ENCODE measurements around the gene FGF14. TPM values are rescaled to one million over a fixed set of nuclear protein-coding genes. Genes with fewer than 3 reads are reported as not detected.

Gene FGF14
- total RNA-seq, 1 donor from 2014 or later = not detected

- no peak overlapping the region for H3K4me3 ChIP-seq
- H3K4me1 ChIP-seq = no peaks in the 10 kb centered on the region
- H3K27ac ChIP-seq = no peak overlapping the region
- H3K9me3 ChIP-seq = no peaks in the 10 kb centered on the region
- no peaks in the 10 kb centered on the region for H3K36me3 ChIP-seq
- H3K27me3 ChIP-seq = no peaks in the 10 kb centered on the region
- intact Hi-C loops (cut with DNase I) = no loop called here
- no peak for DNase-seq (ENCODE audit: low spot score in 2 of 2)
- TF ChIP-seq CTCF (IDR thresholded peaks at IDR 0.05) = no peak
These were observed 646.5 kb downstream of the FGF14 start for GRCh38 chr13:101755228-101755887.

- no peak for TF ChIP-seq CTCF (IDR thresholded peaks at IDR 0.05)
- no peak overlapping the region for H3K27ac ChIP-seq
- intact Hi-C loops (cut with DNase I) = no loop called here
These were observed 649.4 kb downstream of the FGF14 start for GRCh38 chr13:101752432-101752831.

GRCh38 chr13:101751488-101751887, 650.4 kb downstream of the FGF14 start:
- no peaks in the 10 kb centered on the region for H3K36me3 ChIP-seq
- no peak for TF ChIP-seq CTCF (IDR thresholded peaks at IDR 0.05)

More at GRCh38 chr13:101752432-101752831, 649.4 kb downstream of the FGF14 start:
- Histone ChIP-seq H3K9me3 (no peaks in the 10 kb centered on the region), H3K27me3 (no peaks in the 10 kb centered on the region), H3K36me3 (no peaks in the 10 kb centered on the region), H3K4me3 (no peak overlapping the region), H3K4me1 (no peaks in the 10 kb centered on the region)
- no peak for DNase-seq (ENCODE audit: low spot score in 2 of 2)

GRCh38 chr13:101749584-101749983, 652.3 kb downstream of the FGF14 start:
- H3K27ac ChIP-seq = no peak overlapping the region
- intact Hi-C loops (cut with DNase I) = no loop called here
- H3K9me3 ChIP-seq = no peaks in the 10 kb centered on the region
- no peaks in the 10 kb centered on the region for H3K4me1 ChIP-seq
- no peaks in the 10 kb centered on the region for H3K36me3 ChIP-seq
- DNase-seq (ENCODE audit: low spot score in 2 of 2) = no peak
- no peak for TF ChIP-seq CTCF (IDR thresholded peaks at IDR 0.05)
- H3K4me3 ChIP-seq = no peak overlapping the region
- H3K27me3 ChIP-seq = no peaks in the 10 kb centered on the region

More at GRCh38 chr13:101751488-101751887, 650.4 kb downstream of the FGF14 start:
- intact Hi-C loops (cut with DNase I) = no loop called here
- no peak overlapping the region for H3K4me3 ChIP-seq
- DNase-seq (ENCODE audit: low spot score in 2 of 2) = no peak
- no peak overlapping the region for H3K27ac ChIP-seq
- H3K4me1 ChIP-seq = no peaks in the 10 kb centered on the region
- H3K9me3 ChIP-seq = no peaks in the 10 kb centered on the region
- no peaks in the 10 kb centered on the region for H3K27me3 ChIP-seq

GRCh38 chr13:101747039-101747438, 654.8 kb downstream of the FGF14 start:
- no peaks in the 10 kb centered on the region for H3K4me1 ChIP-seq
- intact Hi-C loops (cut with DNase I) = no loop called here
- H3K4me3 ChIP-seq = no peak overlapping the region
- no peaks in the 10 kb centered on the region for H3K27me3 ChIP-seq
- H3K36me3 ChIP-seq = no peaks in the 10 kb centered on the region
- no peak for TF ChIP-seq CTCF (IDR thresholded peaks at IDR 0.05)
- DNase-seq (ENCODE audit: low spot score in 2 of 2) = no peak
- no peak overlapping the region for H3K27ac ChIP-seq
- no peaks in the 10 kb centered on the region for H3K9me3 ChIP-seq

- intact Hi-C loops (cut with DNase I) = no loop called here
- no peak for TF ChIP-seq CTCF (IDR thresholded peaks at IDR 0.05)
These were observed 655.3 kb downstream of the FGF14 start for GRCh38 chr13:101746513-101746912.

More at GRCh38 chr13:101746513-101746912, 655.3 kb downstream of the FGF14 start:
- H3K9me3 ChIP-seq = no peaks in the 10 kb centered on the region
- no peak overlapping the region for H3K27ac ChIP-seq
- DNase-seq (ENCODE audit: low spot score in 2 of 2) = no peak
- no peaks in the 10 kb centered on the region for H3K4me1 ChIP-seq
- no peaks in the 10 kb centered on the region for H3K36me3 ChIP-seq
- no peak overlapping the region for H3K4me3 ChIP-seq
- no peaks in the 10 kb centered on the region for H3K27me3 ChIP-seq

Measured in ascending aorta (tissue), 2 donors.